CD4-positive, alpha-beta T cell treated with Interferon alpha-2 for 1 hour (primary cell): ENCODE data around the gene COL6A3.
"Not testable (repeated sequence)": the region's sequence is repeated elsewhere in the genome, so short reads cannot be mapped to it uniquely, and the experiment has no call there.

Experiments
- DNase-seq, 2 donors: peaks; one replicate each; pipeline ENCODE4 v3.0.0-alpha.2; 2020 to 2022

The COL6A3 gene

GRCh38 chr2:237411683-237412423 is 2.1 kb downstream of the COL6A3 start:
- DNase-seq: no peak

GRCh38 chr2:237411092-237411601 is 2.8 kb downstream of the COL6A3 start:
- no peak for DNase-seq

GRCh38 chr2:237409263-237409662 is 4.7 kb downstream of the COL6A3 start:
- DNase-seq: not testable (repeated sequence)

GRCh38 chr2:237408335-237409000 is 5.5 kb downstream of the COL6A3 start:
- no peak for DNase-seq

- no peak for DNase-seq
Observed at GRCh38 chr2:237407700-237408099, 6.3 kb downstream of the COL6A3 start.

- DNase-seq: no peak
Observed at GRCh38 chr2:237406371-237406895, 7.5 kb downstream of the COL6A3 start.

DNA sequence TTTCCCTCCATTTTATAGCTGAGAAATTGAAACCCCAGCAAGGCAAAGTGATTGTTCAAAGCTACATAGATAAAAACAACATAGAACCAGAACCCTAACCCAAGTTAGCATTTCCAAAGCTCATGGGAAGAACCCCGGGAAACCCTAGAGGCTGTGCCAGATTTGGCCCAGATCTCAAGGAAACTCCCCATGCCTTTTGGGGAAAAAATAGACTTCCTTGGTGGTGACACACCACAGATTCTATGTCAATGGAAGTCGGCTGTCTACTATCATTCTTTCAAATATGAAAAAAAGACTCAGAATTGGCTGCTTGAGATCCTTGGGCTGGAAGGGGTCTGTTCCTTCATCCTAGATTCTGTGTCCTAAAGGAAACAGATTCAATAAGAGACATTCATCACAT is 8.4 kb downstream of the COL6A3 start:
- no peak for DNase-seq

- DNase-seq: no peak
Observed at GRCh38 chr2:237405006-237405559, 8.9 kb downstream of the COL6A3 start.

- DNase-seq: no peak
Observed at GRCh38 chr2:237404413-237404812, 9.6 kb downstream of the COL6A3 start.

- no peak for DNase-seq
Observed at GRCh38 chr2:237403024-237403882, 10.7 kb downstream of the COL6A3 start.

- DNase-seq: no peak
Observed at GRCh38 chr2:237400199-237400598, 13.8 kb downstream of the COL6A3 start.

DNA sequence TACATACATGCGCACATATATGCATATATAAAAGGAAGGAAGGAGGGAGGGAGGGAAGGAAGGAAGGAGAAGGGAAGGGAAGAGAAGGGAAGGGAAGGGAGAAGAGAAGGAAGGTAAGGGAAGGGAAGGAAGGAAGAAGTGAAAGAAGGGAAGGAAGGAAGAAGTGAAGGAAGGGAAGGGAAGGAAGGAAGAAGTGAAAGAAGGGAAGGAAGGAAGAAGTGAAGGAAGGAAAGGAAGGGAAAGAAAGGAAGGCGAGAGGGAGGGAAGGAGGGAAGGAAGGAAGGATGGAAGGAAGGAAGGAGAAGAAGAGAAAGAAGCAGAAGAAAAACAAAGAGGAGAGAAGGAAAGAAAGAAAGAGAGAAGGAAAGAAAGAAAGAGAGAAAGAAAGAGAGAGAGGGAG is 16.9 kb downstream of the COL6A3 start:
- no peak for DNase-seq

- no peak for DNase-seq
Observed at GRCh38 chr2:237393523-237393922, 20.4 kb downstream of the COL6A3 start.

- no peak for DNase-seq
Observed at GRCh38 chr2:237392186-237392585, 21.8 kb downstream of the COL6A3 start.

DNA sequence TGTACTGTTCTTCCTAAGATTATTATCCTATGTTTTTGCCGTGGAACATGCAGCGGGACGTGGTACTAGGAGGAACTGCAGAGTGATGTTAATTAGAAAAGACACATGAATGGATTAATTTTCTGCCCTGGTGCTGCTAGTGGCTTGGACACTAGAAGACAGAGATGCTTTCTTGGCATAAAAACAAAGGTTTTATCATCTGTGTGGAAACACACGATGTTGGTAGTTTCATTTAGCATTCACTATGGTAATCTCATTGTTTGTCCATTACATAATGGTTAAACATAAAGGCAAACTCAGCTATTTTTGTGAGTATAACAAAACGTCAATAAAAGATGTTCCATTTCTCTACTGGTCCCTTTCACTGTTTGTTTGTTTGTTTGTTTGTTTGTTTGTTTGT is 22.8 kb downstream of the COL6A3 start:
- DNase-seq: no peak

GRCh38 chr2:237390235-237390634 is 23.7 kb downstream of the COL6A3 start:
- DNase-seq: no peak

- no peak for DNase-seq
Observed at GRCh38 chr2:237389831-237390230, 24.1 kb downstream of the COL6A3 start.

- no peak for DNase-seq
Observed at GRCh38 chr2:237388036-237388435, 25.9 kb downstream of the COL6A3 start.

DNA sequence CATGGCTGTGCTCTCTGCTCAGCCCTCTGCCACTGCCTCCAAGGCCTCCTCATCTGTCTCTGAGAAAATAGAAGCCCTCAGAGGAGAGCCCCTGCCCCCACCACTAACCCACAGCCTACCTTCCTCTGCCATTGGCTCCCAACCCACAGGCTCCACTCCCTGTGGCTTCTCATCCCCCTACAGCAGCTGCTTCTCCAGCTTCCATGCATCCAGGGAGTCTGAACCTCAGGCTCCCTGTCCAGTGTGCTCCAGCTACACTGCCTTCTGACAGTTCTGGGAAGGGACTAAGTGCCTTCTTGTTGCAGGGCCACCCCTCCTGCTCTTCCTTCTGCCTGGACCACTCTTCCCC is 29.3 kb downstream of the COL6A3 start:
- no peak for DNase-seq

DNA sequence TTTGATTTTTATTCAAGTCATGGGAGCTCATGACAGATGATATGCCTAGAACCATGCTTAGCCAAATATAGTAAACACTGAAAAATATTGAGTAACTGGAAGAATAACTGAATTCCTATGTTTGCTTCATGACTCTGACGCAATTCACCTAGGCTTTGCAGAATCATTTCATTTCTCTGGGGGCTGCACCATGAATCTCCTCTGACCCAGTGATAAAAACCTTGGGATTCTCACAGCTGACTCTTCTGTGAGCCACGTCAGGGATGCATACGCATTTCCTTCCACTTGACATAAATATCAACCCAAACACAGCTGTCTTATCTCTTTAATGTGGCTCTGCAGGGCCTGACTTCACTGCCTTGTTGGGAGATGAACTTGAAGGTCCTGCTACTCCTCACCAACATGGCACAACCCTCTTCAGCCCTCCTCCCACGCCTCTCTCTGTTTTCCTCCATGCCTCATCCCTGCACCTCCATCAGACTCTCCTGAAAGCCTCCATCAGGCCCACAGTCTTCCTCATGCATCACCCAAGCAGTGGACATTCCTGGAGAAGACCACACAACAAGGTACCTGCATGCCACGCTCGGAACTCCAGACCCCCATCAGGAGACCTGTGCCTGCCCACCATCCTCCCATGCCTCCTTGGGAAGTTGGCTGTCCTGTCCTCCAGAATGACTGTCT is 29.8 kb downstream of the COL6A3 start:
- no peak for DNase-seq

DNA sequence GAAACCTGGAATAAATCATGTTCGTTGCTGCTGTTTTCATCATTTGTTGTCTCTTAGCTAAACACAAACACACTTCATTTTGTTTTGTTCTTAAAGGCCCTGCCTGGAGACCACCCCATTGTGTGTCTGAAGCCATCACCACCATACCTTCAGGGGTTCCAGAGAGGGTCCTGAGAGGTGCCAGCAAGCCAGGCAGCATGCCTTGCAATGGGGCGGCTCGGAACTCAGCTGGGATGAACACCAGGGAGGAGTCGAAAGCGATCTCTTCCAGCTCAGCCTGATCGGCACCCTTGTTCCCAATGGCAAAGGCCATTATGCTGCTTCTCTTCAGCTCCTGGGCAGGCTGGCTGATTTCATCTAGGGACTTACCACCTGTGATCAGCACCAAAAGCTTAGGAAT is 33.2 kb downstream of the COL6A3 start:
- DNase-seq: no peak

GRCh38 chr2:237379636-237380035 is 34.3 kb downstream of the COL6A3 start:
- no peak for DNase-seq
